ENCODE measurements around the gene GPR108.
"Not testable (repeated sequence)": the region's sequence is repeated elsewhere in the genome, so short reads cannot be mapped to it uniquely, and the experiment has no call there.

The GPR108 gene

DNA sequence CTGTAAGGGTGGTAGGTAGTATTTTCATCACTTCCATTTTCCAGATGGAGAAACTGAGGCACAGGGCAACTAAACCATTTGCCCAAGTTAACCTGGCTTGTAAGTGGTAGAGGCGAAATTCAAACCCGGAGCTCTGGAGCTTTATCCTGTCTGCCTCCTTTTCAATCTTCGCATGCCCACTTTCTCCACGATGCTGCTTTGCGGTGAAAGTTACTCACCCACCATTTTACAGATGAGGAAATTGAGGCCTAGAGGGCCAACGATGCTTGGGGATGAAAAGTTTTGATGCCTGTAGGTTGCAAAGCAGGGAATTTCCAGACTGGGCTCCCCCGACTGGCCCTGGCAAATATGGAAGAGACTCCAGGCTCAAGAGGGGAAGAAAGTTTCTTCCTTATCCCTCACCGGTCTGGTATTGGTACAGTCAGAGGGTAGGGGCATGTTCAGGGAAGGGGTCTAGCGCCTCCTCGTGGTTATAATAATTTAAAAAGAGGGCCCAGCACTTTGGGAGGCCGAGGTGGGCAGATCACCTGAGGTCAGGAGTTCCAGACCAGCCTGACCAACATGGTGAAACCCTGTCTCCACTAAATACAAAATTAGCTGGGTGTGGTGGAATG is 31.7 kb upstream of the GPR108 start:
- no peak for TF ChIP-seq TAF1 (IDR thresholded peaks at IDR 0.05; ENCODE audit: borderline replicate concordance, low read depth, low read length)
- no peak for TF ChIP-seq POLR2AphosphoS5 (IDR thresholded peaks at IDR 0.05; ENCODE audit: low read depth, low read length)
- TF ChIP-seq POLR2A (IDR thresholded peaks at IDR 0.05; ENCODE audit: low read depth, low read length): no peak
- no peak for FAIRE-seq
- DNase-seq (ENCODE audit: insufficient read length): no peak

DNA sequence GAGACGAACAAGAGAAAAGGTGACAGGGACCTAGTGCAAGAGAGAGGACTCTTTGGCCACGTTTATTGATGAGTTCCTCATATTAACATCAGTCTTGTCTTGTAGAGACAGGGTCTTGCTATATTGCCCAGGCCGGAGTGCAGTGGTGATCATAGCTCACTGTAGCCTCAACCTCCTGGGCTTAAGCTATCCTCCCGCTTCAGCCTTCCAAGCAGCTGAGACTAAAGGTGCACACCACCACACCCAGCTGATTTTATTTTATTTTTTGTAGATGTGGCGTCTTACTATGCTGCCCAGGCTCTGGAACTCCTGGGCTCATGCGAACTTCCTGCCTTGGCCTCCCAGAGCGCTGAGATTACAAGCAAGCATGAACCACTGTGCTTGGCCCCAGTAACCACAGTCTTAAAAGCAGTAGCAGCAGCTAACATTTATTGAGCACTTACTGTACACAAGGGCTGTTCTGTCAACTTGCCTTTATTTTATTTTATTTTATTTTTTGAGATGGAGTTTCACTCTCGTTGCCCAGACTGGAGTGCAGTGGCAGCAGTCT is 30.9 kb upstream of the GPR108 start:
- FAIRE-seq: no peak
- TF ChIP-seq POLR2A (IDR thresholded peaks at IDR 0.05; ENCODE audit: low read depth, low read length): no peak
- no peak for TF ChIP-seq POLR2AphosphoS5 (IDR thresholded peaks at IDR 0.05; ENCODE audit: low read depth, low read length)
- no peak for DNase-seq (ENCODE audit: insufficient read length)

DNA sequence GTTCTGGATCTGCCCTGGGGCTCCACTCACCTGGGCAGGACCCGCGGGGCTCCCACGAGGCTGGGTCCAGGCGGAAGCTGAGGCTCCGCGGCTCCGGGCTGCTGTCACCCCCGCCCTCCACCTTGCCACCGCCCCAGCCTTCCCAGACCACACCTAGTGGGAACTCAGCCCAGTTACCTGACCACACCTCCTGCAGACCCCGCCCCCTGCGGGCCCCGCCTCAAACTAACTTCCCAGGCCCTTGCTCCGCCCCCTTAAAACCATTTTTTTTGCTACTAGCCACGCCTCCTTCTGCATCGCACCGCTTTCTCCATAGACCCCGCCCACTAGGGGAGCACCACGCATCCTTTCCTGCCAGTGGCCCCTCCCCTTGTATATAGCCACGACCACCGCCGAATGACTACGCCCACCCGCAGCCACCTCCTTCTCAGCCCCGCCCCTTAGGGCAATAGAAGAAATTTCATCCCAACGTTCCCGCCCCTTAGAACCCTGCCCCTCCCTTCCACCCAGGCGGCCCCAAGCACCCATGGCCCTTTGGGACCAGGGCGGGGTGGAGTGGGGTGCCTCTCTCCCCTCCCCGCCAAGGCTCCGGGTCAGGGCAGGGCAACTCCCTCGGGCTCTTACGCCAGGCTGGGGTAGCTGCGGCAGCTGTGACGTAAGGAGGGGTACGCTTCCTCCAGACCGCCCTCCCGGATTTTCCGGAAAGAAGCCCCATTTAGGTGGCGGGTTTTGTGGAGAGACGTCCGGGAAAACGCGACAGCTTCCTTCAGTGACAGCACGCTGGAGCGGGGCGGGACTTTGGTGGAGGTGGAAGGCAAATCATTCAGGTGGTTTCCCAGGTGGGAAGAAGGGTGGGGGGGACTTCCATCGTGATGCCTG is 30.2 kb upstream of the GPR108 start, which contains the start of gene SH2D3A:
Gene SH2D3A, minus strand, starts transcription at position 79 of the 879 bp plus-strand sequence. CDS start 3,687 bp downstream, outside the sequence.
- DNase-seq (ENCODE audit: insufficient read length) (peak; percentile 86), FAIRE-seq (peak; percentile 96)
- TF ChIP-seq POLR2AphosphoS5 (IDR thresholded peaks at IDR 0.05; ENCODE audit: low read depth, low read length) (no peak), TAF1 (IDR thresholded peaks at IDR 0.05; ENCODE audit: borderline replicate concordance, low read depth, low read length) (no peak; the same call in 1 of the 2 replicates), POLR2A (IDR thresholded peaks at IDR 0.05; ENCODE audit: low read depth, low read length) (peak; percentile 16; the same call in 1 of the 2 replicates)

DNA sequence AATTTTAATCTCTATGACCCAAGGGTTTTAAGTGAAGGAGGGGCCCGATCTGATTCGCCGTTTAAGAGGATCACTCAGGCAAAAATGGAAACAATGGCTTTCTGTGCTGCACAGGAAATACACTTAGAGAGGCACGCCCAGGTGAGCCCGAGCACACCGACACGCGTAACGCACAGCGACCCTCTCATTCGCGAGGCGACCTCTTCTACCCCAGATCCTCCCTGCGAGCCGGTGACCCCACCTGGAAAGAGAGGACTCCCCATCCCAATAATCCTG is 29.6 kb upstream of the GPR108 start:
- FAIRE-seq: peak; percentile 46
- TF ChIP-seq POLR2A (IDR thresholded peaks at IDR 0.05; ENCODE audit: low read depth, low read length): no peak
- TF ChIP-seq POLR2AphosphoS5 (IDR thresholded peaks at IDR 0.05; ENCODE audit: low read depth, low read length): no peak
- TF ChIP-seq TAF1 (IDR thresholded peaks at IDR 0.05; ENCODE audit: borderline replicate concordance, low read depth, low read length): no peak
- DNase-seq (ENCODE audit: insufficient read length): no peak

DNA sequence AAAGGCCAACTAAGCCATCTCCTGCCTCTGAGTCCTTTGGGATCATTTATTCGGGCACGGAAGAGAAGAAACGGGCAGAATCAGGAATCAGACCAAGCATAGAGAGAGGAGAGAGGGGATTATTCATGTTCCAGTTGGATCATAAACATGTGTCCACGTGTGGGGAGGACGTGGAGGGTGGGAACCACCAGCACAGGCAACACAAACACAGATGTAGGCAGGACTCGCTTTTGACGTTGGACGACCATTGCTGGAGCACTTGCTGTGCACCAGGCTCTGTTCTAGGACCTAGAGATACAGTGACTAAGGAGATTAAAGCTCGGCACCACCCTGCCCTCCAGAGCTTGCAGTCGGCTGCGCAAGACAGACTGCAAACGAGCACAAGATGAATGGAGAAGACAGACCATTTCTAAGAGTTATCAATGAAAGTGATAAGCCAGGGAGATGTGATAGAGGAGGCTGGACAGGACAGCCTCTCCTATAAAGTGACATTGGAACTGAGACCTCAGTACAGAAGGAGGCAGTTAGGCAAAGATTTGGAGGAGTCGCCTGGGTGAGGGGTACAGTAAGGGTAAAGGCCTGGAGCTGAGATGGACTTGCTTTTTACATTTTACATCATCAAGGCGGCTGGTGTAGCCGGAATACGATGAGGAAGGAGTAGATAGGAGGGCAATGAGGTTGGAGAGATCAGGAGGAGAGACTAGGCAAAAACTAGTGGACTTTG is 29.1 kb upstream of the GPR108 start:
- DNase-seq (ENCODE audit: insufficient read length) (no peak), FAIRE-seq (no peak)
- TF ChIP-seq POLR2A (IDR thresholded peaks at IDR 0.05; ENCODE audit: low read depth, low read length) (no peak), TAF1 (IDR thresholded peaks at IDR 0.05; ENCODE audit: borderline replicate concordance, low read depth, low read length) (no peak)

DNA sequence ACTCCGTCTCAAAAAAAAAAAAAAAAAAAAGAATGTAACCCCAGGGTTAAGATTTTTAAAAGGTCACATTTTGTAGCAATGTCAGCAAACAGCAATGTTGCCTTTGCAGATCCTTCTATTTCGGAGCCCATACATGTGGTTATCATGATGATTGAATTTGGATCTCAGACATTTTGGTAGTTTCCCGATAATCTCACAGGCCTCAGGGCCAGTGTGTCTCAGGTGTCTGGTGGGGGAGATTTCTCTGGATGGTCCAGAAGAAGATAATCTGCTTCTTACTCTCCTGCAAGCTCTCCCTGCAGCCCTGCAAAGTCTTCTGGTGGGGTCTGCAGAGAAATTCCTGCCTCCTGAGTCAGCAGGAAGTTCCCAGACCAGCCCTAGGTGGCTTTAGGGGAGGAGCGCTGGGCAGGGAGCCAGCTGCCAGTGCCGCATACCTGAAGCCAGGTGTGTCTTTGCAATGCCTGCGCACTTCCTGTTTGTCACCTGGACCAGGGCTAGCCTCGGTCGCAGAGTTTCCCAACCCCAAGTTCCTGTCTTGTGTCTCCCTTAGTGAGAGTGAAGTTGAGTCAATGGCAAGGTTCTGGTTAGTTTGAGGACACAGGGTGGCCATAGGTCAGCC is 28.5 kb upstream of the GPR108 start:
- DNase-seq (ENCODE audit: insufficient read length): no peak
- TF ChIP-seq TAF1 (IDR thresholded peaks at IDR 0.05; ENCODE audit: borderline replicate concordance, low read depth, low read length) (no peak), POLR2AphosphoS5 (IDR thresholded peaks at IDR 0.05; ENCODE audit: low read depth, low read length) (no peak), POLR2A (IDR thresholded peaks at IDR 0.05; ENCODE audit: low read depth, low read length) (no peak)
- no peak for FAIRE-seq

DNA sequence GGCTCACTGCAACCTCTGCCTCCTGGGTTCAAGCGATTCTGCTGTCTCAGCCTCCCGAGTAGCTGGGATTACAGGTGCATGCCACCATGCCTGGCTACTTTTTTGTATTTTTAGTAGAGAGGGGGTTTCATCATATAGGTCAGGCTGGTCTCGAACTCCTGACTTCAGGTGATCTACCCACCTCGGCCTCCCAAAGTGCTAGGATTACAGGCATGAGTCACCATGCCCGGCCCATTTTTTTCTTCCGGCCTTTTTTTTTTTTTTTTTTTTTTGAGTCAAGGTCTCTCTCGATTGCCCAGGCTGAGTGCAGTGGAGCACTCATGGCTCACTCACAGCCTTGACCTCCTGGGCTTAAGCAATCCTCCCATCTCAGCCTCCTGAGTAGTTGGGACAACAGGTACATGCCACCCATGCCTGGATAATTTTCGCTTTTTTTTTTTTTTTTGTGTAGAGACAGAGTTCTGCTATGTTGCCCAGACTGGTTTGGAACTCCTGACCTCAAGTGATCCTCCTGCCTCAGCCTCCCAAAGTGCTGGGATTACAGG is 24.9 kb upstream of the GPR108 start:
- DNase-seq (ENCODE audit: insufficient read length); FAIRE-seq: not testable (repeated sequence)

DNA sequence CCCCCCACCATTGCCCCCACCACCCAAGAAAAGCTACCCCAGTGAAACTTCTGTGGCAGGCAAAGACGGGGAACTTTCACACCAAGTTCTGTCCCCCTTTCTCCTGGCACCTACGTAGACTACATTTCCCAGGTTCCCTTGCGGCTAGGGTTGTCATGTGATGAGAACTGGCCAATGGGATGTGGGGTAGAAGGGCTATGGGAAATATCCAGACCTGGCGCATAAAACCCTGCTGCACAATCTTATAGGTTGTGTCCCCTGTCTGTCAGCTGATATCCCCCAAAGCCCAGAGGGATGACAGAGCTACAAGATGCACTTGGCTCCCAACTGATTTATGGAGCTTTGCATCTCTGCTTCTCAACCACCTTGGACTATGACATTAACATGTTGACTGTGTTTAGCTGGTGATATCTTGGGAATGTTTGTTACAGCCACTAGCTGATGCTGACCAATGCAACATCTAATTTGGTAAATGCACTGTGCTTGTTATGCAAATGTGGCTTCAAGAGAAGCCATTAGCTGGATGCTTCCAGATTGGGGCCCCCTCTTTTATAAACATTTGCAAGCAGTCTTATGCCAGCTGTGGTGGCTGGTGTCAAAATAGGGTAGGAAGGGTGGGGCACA is 23.8 kb upstream of the GPR108 start:
- TF ChIP-seq POLR2AphosphoS5 (IDR thresholded peaks at IDR 0.05; ENCODE audit: low read depth, low read length) (no peak), POLR2A (IDR thresholded peaks at IDR 0.05; ENCODE audit: low read depth, low read length) (no peak), TAF1 (IDR thresholded peaks at IDR 0.05; ENCODE audit: borderline replicate concordance, low read depth, low read length) (no peak)
- no peak for DNase-seq (ENCODE audit: insufficient read length)
- FAIRE-seq: no peak

DNA sequence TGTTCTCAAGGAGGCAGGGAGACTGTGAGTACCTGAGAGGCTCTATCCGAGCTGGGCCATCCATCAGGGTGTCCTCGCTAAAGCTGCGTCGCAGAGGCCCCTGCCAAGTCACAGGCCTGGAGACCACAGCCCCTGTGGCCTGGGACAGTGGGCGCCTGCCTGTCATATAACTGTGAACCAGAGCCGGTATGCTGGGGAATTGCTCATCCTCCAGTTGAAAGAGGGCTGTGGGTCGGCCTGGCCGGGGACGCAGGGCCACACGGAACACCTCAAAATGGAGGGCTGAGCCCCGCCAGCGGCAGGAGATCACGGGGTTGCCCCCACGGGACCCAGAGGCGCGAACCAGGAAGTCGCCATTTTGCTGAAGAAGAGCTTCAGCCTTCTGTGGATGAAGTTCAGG is 23.2 kb upstream of the GPR108 start:
- FAIRE-seq (no peak), DNase-seq (ENCODE audit: insufficient read length) (no peak)
- no peak for TF ChIP-seq POLR2AphosphoS5 (IDR thresholded peaks at IDR 0.05; ENCODE audit: low read depth, low read length)

DNA sequence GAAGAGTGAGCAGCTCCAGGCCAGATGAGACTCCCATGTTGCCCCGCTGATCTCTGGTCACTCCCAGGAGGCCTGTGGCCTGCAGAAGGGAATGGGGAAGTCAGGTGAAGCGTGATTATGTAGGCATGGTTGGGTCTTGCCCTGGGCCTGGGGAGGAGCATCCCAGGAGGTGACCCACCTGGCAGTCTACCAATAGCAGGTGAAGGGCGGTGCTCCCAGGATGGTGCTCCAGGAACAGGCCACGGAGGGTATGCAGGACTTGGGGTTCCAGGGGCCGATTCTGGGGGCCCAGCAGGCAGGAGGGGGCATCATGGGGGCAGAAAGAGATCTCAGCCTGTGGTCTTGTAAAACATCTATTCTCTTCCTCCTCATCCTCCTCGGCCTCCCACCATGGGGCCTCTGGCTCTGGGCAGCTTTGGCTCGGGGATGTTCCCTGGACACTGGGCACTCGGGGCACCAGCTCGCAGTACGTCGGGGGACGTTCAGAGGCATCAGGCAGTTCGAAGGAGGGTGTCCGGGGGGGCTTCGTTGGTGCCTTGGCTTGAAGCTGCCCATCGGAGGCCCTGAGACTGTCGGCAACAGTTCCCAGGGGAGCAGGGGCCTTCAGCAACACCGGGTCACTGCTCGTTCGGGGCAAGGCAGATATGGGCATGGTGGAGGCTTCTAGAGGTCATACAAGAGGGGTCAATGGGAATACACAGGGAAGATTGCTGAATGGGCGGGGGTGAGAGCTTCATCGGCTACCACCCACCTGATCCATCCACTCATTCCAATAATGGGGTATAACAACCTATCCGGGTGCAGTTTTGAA is 17.5 kb upstream of the GPR108 start:
- FAIRE-seq (no peak), DNase-seq (ENCODE audit: insufficient read length) (no peak)
- TF ChIP-seq POLR2A (IDR thresholded peaks at IDR 0.05; ENCODE audit: low read depth, low read length) (no peak), TAF1 (IDR thresholded peaks at IDR 0.05; ENCODE audit: borderline replicate concordance, low read depth, low read length) (no peak), POLR2AphosphoS5 (IDR thresholded peaks at IDR 0.05; ENCODE audit: low read depth, low read length) (no peak)
